ENCODE measurements around the gene NQO2.
A peak's percentile ranks its signal among the peaks of the same experiment; 100 is the strongest.
"Not testable (repeated sequence)": the region's sequence is repeated elsewhere in the genome, so short reads cannot be mapped to it uniquely, and the experiment has no call there.

The NQO2 gene

GRCh38 chr6:3054229-3055157 is 54.8 kb downstream of the NQO2 start:
- not testable (repeated sequence) for H3K79me1 ChIP-seq (replicated peaks; ENCODE audit: low read length, poor library complexity, severe bottlenecking); H2BK12ac ChIP-seq (ENCODE audit: low read length in 2 of 2); H3K36me3 ChIP-seq (ENCODE audit: control insufficient read depth in 1 of 2, insufficient read depth in 2 of 2, low read depth in 1 of 2, low read length in 2 of 2); H3K9me3 ChIP-seq (ENCODE audit: control insufficient read depth, low read length); H2AFZ ChIP-seq (ENCODE audit: low read depth, low read length); H3K14ac ChIP-seq (ENCODE audit: low read length in 2 of 2); H2BK120ac ChIP-seq (ENCODE audit: low read depth, low read length); H3K27ac ChIP-seq (ENCODE audit: low read length, poor library complexity, severe bottlenecking); H3K4me2 ChIP-seq (ENCODE audit: low read length, poor library complexity, severe bottlenecking); H3K4me1 ChIP-seq (ENCODE audit: control insufficient read depth, insufficient read depth, low read depth, low read length); H2BK5ac ChIP-seq (ENCODE audit: low read depth, low read length, poor library complexity, severe bottlenecking); H3K18ac ChIP-seq (ENCODE audit: low read depth in 1 of 2, low read length in 2 of 2); H3K23ac ChIP-seq (ENCODE audit: low read length in 2 of 2); H3K27me3 ChIP-seq (ENCODE audit: control insufficient read depth in 1 of 2, insufficient read depth in 1 of 2, low read length in 2 of 2); H2AK5ac ChIP-seq (ENCODE audit: low read length, severe bottlenecking); H3K4ac ChIP-seq (ENCODE audit: low read depth in 1 of 2, low read length in 2 of 2); H2BK15ac ChIP-seq (ENCODE audit: low read depth, poor library complexity, severe bottlenecking)
- DNase-seq, result peak; percentile 67
- Histone ChIP-seq H3K9ac (ENCODE audit: low read length) (peak overlapping the region; percentile 85), H4K91ac (ENCODE audit: low read length) (peak overlapping the region; percentile 6), H3K4me3 (ENCODE audit: insufficient read depth in 1 of 2, low read depth in 1 of 2, low read length in 2 of 2) (peak overlapping the region in 1 of 2 experiments; percentile 72), H4K8ac (ENCODE audit: low read length) (peak overlapping the region; percentile 96)
- WGBS, result 35% methylated on average over 27 of the region's 27 CpGs

DNA sequence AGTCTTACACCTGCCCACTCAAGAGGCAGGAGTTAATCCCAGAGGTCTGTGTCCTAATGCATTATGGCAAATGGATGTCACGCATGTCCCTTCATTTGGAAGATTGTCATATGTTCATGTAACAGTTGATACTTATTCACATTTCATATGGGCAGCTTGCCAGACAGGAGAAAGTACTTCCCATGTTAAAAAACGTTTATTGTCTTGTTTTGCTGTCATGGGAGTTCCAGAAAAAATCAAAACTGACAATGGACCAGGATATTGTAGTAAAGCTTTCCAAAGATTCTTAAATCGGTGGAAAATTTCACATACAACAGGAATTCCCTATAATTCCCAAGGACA is 55.4 kb downstream of the NQO2 start:
- not testable (repeated sequence) for H3K23ac ChIP-seq (ENCODE audit: low read length in 2 of 2); H3K27me3 ChIP-seq (ENCODE audit: control insufficient read depth in 1 of 2, insufficient read depth in 1 of 2, low read length in 2 of 2); H4K91ac ChIP-seq (ENCODE audit: low read length); H2BK15ac ChIP-seq (ENCODE audit: low read depth, poor library complexity, severe bottlenecking); H3K79me1 ChIP-seq (replicated peaks; ENCODE audit: low read length, poor library complexity, severe bottlenecking); H4K8ac ChIP-seq (ENCODE audit: low read length); H2BK120ac ChIP-seq (ENCODE audit: low read depth, low read length); H3K9me3 ChIP-seq (ENCODE audit: control insufficient read depth, low read length); H3K4ac ChIP-seq (ENCODE audit: low read depth in 1 of 2, low read length in 2 of 2); H2BK12ac ChIP-seq (ENCODE audit: low read length in 2 of 2); H2AFZ ChIP-seq (ENCODE audit: low read depth, low read length); H3K36me3 ChIP-seq (ENCODE audit: control insufficient read depth in 1 of 2, insufficient read depth in 2 of 2, low read depth in 1 of 2, low read length in 2 of 2); H2AK5ac ChIP-seq (ENCODE audit: low read length, severe bottlenecking); H2BK5ac ChIP-seq (ENCODE audit: low read depth, low read length, poor library complexity, severe bottlenecking); H3K27ac ChIP-seq (ENCODE audit: low read length, poor library complexity, severe bottlenecking); H3K14ac ChIP-seq (ENCODE audit: low read length in 2 of 2); H3K9ac ChIP-seq (ENCODE audit: low read length); H3K4me2 ChIP-seq (ENCODE audit: low read length, poor library complexity, severe bottlenecking); H3K4me3 ChIP-seq (ENCODE audit: insufficient read depth in 1 of 2, low read depth in 1 of 2, low read length in 2 of 2); H3K18ac ChIP-seq (ENCODE audit: low read depth in 1 of 2, low read length in 2 of 2); H3K4me1 ChIP-seq (ENCODE audit: control insufficient read depth, insufficient read depth, low read depth, low read length); DNase-seq
- no CpG with 5 or more reads among the region's 3 CpGs for WGBS

DNA sequence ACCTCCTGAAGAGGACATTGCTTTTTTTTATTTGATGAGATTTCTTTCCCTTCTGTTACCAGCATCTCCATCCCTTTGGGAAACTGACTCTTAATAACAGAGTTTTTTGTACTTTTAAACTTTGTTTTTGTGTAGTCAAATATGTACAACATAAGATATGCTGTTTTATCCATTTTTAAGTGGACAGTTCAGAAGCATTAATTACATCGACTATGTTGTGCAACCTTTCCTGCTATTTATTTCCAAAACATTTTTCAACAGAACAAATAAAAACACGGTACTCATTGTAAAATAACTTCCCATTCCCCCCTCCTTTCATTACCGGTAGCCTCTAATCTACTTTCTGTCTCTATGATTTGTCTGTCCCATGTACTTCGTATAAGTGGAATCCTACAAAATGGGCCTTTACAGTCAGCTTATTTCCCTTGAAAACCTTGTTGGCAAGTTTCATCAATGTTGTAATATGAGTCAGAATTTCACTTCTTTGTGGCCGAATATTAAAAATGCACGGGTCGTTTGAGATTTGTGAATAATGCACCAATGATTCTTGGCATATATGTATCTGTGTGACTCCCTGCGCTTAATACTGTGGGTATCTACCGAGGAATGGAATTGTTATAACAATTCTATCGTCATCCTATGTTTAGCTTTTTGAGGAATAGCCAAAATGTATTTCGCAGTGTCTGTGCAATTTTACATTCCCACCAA is 57.5 kb downstream of the NQO2 start:
- Histone ChIP-seq H2BK15ac (ENCODE audit: low read depth, poor library complexity, severe bottlenecking) (no peak overlapping the region), H3K79me1 (replicated peaks; ENCODE audit: low read length, poor library complexity, severe bottlenecking) (no peaks in the 10 kb centered on the region), H3K9me3 (ENCODE audit: control insufficient read depth, low read length) (no peaks in the 10 kb centered on the region), H3K27me3 (ENCODE audit: control insufficient read depth in 1 of 2, insufficient read depth in 1 of 2, low read length in 2 of 2) (peaks cover 0 to 3% of the 10 kb centered on the region in 2 experiments), H3K4me1 (ENCODE audit: control insufficient read depth, insufficient read depth, low read depth, low read length) (peaks cover 4% of the 10 kb centered on the region), H2BK120ac (ENCODE audit: low read depth, low read length) (no peak overlapping the region), H3K4ac (ENCODE audit: low read depth in 1 of 2, low read length in 2 of 2) (no peak overlapping the region), H4K8ac (ENCODE audit: low read length) (no peak overlapping the region), H2AFZ (ENCODE audit: low read depth, low read length) (no peak overlapping the region), H2BK5ac (ENCODE audit: low read depth, low read length, poor library complexity, severe bottlenecking) (no peak overlapping the region), H3K14ac (ENCODE audit: low read length in 2 of 2) (no peak overlapping the region), H3K36me3 (ENCODE audit: control insufficient read depth in 1 of 2, insufficient read depth in 2 of 2, low read depth in 1 of 2, low read length in 2 of 2) (no peaks in the 10 kb centered on the region), H3K27ac (ENCODE audit: low read length, poor library complexity, severe bottlenecking) (no peak overlapping the region), H3K9ac (ENCODE audit: low read length) (no peak overlapping the region), H3K4me2 (ENCODE audit: low read length, poor library complexity, severe bottlenecking) (no peak overlapping the region), H2AK5ac (ENCODE audit: low read length, severe bottlenecking) (no peak overlapping the region), H4K91ac (ENCODE audit: low read length) (no peak overlapping the region), H2BK12ac (ENCODE audit: low read length in 2 of 2) (no peak overlapping the region), H3K18ac (ENCODE audit: low read depth in 1 of 2, low read length in 2 of 2) (no peak overlapping the region), H3K4me3 (ENCODE audit: insufficient read depth in 1 of 2, low read depth in 1 of 2, low read length in 2 of 2) (no peak overlapping the region), H3K23ac (ENCODE audit: low read length in 2 of 2) (no peak overlapping the region)
- DNase-seq, result no peak
- WGBS, result 97% methylated on average over 11 of the region's 11 CpGs

DNA sequence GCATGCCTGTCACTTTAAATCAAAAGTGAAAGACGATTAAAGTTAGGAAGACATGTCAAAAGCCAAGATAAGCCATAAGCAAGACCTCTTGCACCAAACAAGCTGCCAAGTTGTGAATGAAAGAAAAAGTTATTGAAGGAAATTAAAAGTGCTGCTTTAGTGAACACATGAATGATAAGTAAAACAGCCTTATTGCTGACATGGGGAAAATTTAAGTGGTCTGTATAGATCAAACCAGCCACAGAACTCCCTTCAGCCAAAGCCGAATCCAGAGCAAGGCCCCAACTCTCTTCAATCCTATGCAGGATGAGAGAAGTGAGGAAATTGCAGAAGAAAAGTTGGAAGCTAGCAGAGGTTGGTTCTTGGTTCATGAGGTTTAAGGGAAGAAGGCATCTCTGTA is 59.3 kb downstream of the NQO2 start:
- 82% methylated on average over 1 of the region's 2 CpGs for WGBS
- no peak overlapping the region for H2BK5ac ChIP-seq (ENCODE audit: low read depth, low read length, poor library complexity, severe bottlenecking)
- no peak overlapping the region for H2AK5ac ChIP-seq (ENCODE audit: low read length, severe bottlenecking)

More for the DNA sequence above, 59.3 kb downstream of the NQO2 start:
- Histone ChIP-seq H3K27me3 (ENCODE audit: control insufficient read depth in 1 of 2, insufficient read depth in 1 of 2, low read length in 2 of 2) (no peaks in the 10 kb centered on the region), H3K9me3 (ENCODE audit: control insufficient read depth, low read length) (no peaks in the 10 kb centered on the region), H3K9ac (ENCODE audit: low read length) (no peak overlapping the region), H3K23ac (ENCODE audit: low read length in 2 of 2) (no peak overlapping the region), H3K14ac (ENCODE audit: low read length in 2 of 2) (no peak overlapping the region), H3K18ac (ENCODE audit: low read depth in 1 of 2, low read length in 2 of 2) (no peak overlapping the region), H4K91ac (ENCODE audit: low read length) (no peak overlapping the region), H2AFZ (ENCODE audit: low read depth, low read length) (no peak overlapping the region), H3K4me1 (ENCODE audit: control insufficient read depth, insufficient read depth, low read depth, low read length) (no peaks in the 10 kb centered on the region), H2BK12ac (ENCODE audit: low read length in 2 of 2) (no peak overlapping the region), H4K8ac (ENCODE audit: low read length) (no peak overlapping the region), H2BK15ac (ENCODE audit: low read depth, poor library complexity, severe bottlenecking) (no peak overlapping the region), H2BK120ac (ENCODE audit: low read depth, low read length) (no peak overlapping the region), H3K36me3 (ENCODE audit: control insufficient read depth in 1 of 2, insufficient read depth in 2 of 2, low read depth in 1 of 2, low read length in 2 of 2) (no peaks in the 10 kb centered on the region), H3K79me1 (replicated peaks; ENCODE audit: low read length, poor library complexity, severe bottlenecking) (no peaks in the 10 kb centered on the region), H3K4ac (ENCODE audit: low read depth in 1 of 2, low read length in 2 of 2) (no peak overlapping the region), H3K4me2 (ENCODE audit: low read length, poor library complexity, severe bottlenecking) (no peak overlapping the region), H3K4me3 (ENCODE audit: insufficient read depth in 1 of 2, low read depth in 1 of 2, low read length in 2 of 2) (no peak overlapping the region), H3K27ac (ENCODE audit: low read length, poor library complexity, severe bottlenecking) (no peak overlapping the region)
- DNase-seq, result no peak
